ENCODE measurements around the gene IFI30.
"Not testable (repeated sequence)": the region's sequence is repeated elsewhere in the genome, so short reads cannot be mapped to it uniquely, and the experiment has no call there.

IFI30 gene

GRCh38 chr19:18202397-18202777, 28.8 kb downstream of the IFI30 start:
- H3K4me3 ChIP-seq (ENCODE audit: low read depth, low read length) = no peak overlapping the region

- H3K4me3 ChIP-seq (ENCODE audit: low read depth, low read length) = peak overlapping the region; percentile 75
These were observed 29.3 kb downstream of the IFI30 start for GRCh38 chr19:18202778-18203407.

GRCh38 chr19:18203408-18203862, 29.8 kb downstream of the IFI30 start:
- H3K4me3 ChIP-seq (ENCODE audit: low read depth, low read length) = peak overlapping the region; percentile 75

DNA sequence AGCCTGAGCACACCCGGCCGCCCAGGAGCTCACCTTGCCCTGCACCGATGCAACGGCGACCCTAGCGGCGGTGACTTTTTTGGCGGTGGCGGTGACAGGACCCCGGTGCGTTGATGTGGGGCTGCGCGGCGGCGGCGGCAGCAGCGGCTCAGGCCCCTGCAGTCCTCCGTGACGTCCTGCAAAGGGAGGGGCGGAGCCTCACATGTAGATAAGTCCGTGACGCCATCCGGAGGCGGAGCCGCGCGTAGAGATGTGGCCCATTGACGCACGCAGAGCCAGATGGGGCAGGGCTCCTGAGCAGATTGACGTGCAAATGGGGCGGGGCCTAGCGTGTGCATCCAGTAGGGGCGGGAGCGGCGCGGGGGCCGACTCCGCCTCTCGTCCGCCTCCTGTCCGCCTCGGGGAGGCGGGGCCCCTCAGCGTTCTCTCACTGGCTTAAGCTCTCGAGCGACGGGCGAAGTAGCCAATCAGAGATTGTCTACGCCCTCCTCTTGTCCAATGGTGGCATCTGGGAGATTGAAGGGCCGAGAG, 30.3 kb downstream of the IFI30 start, which contains the start of gene RAB3A:
Gene RAB3A (minus strand): TSS at position 180 of the 531 bp plus-strand sequence. CDS start 1,302 bp downstream, outside the sequence.
- peak within 1 kb of the TSS; percentile 75 for H3K4me3 ChIP-seq (ENCODE audit: low read depth, low read length)

GRCh38 chr19:18204394-18205199, 31.0 kb downstream of the IFI30 start:
- peak overlapping the region; percentile 46 for H3K4me3 ChIP-seq (ENCODE audit: low read depth, low read length)

- H3K4me3 ChIP-seq (ENCODE audit: low read depth, low read length) = peak overlapping the region; percentile 46
These were observed 31.7 kb downstream of the IFI30 start for GRCh38 chr19:18205200-18205892.

GRCh38 chr19:18206018-18206417, 32.4 kb downstream of the IFI30 start:
- H3K4me3 ChIP-seq (ENCODE audit: low read depth, low read length) = peak overlapping the region; percentile 46

DNA sequence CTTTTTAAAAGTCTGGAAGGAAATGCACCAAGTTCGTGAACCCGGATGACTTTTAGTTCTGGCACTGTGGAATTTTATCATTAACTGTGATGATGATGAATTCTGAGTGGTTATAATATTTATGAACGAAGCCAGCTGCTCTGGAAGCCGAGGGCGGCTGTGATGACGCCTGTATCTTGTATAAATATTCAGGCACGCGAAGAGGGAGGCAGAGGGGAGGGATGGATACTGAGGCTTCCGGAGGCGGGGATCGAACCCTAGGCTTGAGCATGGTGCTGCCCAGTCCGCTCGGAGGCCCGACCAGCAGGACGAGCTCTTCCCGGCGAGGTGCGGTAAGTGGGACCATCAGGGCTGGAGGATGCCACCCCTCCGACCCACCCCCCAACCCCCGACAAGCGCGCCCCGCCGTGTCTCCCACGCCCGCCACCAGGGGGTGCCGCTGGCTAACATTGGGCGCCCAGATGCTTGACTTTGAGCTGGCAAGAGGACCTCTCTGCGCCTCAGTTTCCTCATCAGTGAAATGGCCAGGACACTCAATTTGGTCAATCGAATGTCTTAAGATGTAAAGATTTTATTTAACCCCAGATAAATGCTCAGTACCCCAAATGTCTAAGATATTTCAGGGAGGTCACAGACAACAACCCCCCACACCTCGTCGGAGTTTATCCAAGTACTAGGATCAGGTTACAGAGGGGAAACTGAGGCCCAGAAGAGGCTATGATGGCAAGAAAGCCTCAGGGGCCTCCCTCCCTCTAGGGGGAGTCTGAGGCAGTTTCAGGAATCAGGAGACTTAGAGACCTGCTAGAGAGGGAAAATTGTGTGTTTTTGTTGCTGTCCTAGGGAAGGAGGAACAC, 34.7 kb downstream of the IFI30 start:
- no peak overlapping the region for H3K4me3 ChIP-seq (ENCODE audit: low read depth, low read length)

- not testable (repeated sequence) for H3K4me3 ChIP-seq (ENCODE audit: low read depth, low read length)
These were observed 36.3 kb downstream of the IFI30 start for GRCh38 chr19:18209912-18210311.

GRCh38 chr19:18211683-18212082, 38.1 kb downstream of the IFI30 start:
- no peak overlapping the region for H3K4me3 ChIP-seq (ENCODE audit: low read depth, low read length)

DNA sequence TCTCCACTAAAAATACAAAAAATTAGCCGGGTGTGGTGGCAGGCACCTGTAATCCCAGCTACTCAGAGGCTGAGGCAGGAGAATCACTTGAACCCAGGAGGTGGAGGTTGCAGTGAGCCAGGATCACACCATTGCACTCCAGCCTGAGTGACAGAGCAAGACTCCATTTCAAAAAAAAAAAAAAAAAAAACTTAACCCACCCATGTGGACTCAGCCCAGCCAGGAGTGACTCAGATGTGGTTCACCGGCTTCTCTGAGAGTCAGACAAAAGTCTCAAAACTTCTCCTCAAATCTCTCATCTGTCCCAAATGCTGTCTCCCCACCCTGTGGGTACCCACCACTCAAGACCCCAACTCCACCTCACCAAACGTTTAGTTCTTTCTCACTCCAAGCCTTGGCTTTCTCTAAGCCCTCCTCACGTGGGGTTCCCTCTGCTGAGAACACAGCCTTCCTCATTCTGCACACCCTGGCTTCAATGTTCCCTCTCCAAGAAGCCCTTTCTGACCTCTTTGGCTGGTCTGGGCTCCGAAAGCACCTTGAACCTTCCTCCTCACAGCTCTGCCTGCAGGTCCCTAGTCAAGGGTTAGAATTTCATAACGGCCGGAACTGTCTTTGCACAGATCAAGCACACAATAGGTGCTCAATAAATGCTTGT, 41.3 kb downstream of the IFI30 start:
- H3K4me3 ChIP-seq (ENCODE audit: low read depth, low read length) = no peak overlapping the region

DNA sequence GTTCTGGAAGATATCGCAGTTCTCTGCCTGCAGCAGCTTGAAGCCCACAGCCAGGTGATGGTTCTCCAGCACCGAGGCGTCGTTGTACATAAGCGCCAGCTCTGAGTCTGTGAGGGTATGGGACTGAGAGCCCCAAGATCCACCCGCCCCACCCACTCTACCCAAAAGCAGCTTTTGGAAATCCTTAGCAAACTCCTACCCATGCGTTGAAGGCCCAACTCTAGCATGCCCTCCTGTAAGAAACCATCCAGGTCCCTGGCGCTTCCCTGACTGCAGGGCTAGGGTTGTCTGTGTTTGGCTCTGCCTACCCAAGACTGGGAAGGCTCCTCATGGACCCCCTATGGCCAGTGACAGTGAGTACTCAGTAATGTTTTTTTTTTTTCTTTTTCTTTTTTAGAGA, 43.2 kb downstream of the IFI30 start:
- no peak overlapping the region for H3K4me3 ChIP-seq (ENCODE audit: low read depth, low read length)

DNA sequence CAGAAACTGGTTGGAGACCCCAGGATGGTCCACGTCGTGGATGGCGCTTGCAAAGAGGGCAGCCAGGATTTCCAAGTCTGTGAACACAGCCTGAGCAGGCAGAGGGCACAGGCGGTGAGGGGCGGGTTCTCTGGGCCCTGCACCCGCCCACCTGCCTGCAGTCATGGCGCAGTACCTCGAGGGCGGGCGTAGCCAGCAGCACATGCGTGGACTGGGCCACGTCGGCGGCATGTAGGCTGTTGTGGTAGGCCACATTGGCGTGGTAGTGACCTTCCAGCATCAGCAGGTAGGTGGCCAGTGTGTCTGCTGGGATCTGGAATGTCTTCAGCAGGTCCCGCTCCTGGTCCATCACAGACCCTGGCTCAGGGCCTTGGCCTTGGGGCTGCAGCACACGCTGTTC, 44.5 kb downstream of the IFI30 start:
- no peak overlapping the region for H3K4me3 ChIP-seq (ENCODE audit: low read depth, low read length)

GRCh38 chr19:18218600-18218999, 45.0 kb downstream of the IFI30 start:
- H3K4me3 ChIP-seq (ENCODE audit: low read depth, low read length) = no peak overlapping the region

- H3K4me3 ChIP-seq (ENCODE audit: low read depth, low read length) = no peak overlapping the region
These were observed 46.5 kb downstream of the IFI30 start for GRCh38 chr19:18219911-18220631.

DNA sequence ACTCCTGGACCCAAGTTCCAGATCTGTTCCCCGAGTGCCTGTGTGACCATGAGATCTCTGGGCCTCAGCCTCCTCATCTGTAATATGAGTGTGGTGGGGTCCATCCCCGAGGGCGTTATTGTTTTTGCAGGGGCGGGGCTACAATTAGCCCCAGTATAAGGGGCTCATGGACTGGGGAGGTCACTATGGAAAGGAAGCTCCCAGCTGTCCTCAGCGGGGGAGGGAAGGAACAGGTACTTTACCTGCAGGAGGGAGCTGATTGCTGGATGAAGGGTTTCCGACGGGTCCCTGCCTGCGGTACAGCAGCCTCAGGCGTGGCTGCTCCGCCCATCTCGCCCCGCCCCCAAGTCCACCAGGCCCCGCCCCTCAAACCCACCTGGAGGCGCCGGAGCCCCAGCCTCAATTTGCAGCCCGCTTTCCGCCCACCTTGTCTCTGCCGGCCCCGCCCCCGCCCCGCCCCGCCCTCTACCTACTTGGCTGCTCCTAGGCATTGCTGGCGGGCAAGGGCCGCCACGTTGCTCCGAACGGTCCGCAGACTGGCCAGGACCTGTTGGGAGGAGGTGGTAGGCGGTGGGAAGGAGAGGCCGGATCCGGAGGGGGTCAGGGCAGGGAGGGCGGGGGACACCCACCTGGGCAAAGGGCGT, 47.1 kb downstream of the IFI30 start:
- peak overlapping the region; percentile 4 for H3K4me3 ChIP-seq (ENCODE audit: low read depth, low read length)

DNA sequence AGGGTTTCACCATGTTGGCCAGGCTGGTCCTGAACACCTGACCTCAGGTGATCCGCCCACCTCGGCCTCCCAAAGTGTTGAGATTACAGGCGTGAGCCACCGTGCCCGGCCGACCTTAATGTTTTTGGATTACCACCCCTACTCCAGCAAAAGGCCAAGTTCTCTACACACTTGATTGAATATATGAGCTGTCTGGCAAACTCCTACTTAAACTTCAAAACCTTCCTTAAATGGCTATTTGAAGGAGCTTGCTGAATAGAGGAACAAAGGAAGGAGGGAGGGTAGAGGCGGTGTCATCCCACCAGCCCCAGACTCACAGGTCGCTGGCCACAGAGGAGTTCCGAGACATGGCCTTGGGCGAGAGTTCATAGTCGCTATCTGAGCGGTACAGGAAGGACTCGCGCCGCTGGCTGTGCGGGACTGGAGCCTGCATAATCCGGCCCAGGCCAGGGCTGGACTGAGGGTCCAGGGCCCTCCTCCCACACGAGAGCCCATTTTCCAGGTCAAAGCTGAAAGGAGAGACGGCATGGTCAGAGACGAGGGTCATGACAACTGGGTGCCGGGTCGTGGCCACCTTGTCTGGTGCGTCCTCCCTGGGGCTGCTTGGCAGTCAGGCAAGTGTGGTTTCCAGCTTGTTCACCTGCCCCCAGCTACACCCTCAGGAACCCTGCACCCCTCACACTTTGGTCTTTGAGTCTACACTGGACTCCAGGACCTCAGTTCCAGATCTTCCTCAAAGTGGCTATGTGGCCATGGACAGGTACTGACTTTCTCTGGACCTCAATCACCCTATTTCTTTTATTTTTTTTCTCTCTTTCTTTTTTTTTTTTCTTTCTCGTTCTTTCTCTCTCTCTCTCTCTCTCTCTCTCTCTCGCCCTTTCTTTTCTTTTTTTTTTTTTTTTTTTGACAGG, 48.5 kb downstream of the IFI30 start:
- H3K4me3 ChIP-seq (ENCODE audit: low read depth, low read length) = no peak overlapping the region

All from iPS-11a (cell line).